Measurements from ENCODE around the gene BAK1. TPM values are rescaled to one million over a fixed set of nuclear protein-coding genes. Genes with fewer than 3 reads are reported as not detected.
"Not testable (repeated sequence)": the region's sequence is repeated elsewhere in the genome, so short reads cannot be mapped to it uniquely, and the experiment has no call there.

BAK1 gene
- total RNA-seq, 1 donor from 2014 or later, result 51.4 TPM

DNA sequence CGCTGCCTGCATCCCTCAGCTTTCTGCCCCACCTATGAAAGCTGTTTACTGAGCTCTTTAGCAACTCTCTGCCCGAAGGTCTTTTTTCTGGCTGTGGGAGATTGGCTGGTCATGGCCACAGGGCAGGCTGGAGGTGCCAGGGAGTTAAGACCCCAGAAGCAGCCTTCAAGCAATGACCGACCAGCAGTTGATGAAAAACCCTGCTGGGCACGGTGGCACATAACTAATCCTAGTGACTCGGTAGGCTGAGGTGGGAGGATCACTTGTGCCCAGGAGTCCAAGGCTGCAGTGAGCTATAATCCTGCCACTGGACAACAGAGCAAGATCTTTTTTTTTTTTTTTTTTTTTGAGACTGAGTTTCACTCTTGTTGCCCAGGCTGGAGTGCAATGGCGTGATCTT, 20.7 kb upstream of the BAK1 start:
- no peak overlapping the region for H3K27ac Mint-ChIP-seq (ENCODE audit: unreplicated experiment)
- H3K9me3 Mint-ChIP-seq (ENCODE audit: unreplicated experiment), result no peaks in the 10 kb centered on the region
- no peak for DNase-seq (ENCODE audit: low spot score)
- no peaks in the 10 kb centered on the region for H3K36me3 Mint-ChIP-seq (ENCODE audit: low read depth, unreplicated experiment)
- H3K4me1 Mint-ChIP-seq (ENCODE audit: unreplicated experiment), result peaks cover 3% of the 10 kb centered on the region
- H3K4me3 Mint-ChIP-seq (ENCODE audit: unreplicated experiment), result no peak overlapping the region
- TF ChIP-seq, protein P1, sequence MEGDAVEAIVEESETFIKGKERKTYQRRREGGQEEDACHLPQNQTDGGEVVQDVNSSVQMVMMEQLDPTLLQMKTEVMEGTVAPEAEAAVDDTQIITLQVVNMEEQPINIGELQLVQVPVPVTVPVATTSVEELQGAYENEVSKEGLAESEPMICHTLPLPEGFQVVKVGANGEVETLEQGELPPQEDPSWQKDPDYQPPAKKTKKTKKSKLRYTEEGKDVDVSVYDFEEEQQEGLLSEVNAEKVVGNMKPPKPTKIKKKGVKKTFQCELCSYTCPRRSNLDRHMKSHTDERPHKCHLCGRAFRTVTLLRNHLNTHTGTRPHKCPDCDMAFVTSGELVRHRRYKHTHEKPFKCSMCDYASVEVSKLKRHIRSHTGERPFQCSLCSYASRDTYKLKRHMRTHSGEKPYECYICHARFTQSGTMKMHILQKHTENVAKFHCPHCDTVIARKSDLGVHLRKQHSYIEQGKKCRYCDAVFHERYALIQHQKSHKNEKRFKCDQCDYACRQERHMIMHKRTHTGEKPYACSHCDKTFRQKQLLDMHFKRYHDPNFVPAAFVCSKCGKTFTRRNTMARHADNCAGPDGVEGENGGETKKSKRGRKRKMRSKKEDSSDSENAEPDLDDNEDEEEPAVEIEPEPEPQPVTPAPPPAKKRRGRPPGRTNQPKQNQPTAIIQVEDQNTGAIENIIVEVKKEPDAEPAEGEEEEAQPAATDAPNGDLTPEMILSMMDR (IDR thresholded peaks at IDR 0.05; ENCODE audit: unreplicated experiment), result no peak
- peaks cover 6% of the 10 kb centered on the region for H3K27me3 Mint-ChIP-seq (ENCODE audit: unreplicated experiment)

DNA sequence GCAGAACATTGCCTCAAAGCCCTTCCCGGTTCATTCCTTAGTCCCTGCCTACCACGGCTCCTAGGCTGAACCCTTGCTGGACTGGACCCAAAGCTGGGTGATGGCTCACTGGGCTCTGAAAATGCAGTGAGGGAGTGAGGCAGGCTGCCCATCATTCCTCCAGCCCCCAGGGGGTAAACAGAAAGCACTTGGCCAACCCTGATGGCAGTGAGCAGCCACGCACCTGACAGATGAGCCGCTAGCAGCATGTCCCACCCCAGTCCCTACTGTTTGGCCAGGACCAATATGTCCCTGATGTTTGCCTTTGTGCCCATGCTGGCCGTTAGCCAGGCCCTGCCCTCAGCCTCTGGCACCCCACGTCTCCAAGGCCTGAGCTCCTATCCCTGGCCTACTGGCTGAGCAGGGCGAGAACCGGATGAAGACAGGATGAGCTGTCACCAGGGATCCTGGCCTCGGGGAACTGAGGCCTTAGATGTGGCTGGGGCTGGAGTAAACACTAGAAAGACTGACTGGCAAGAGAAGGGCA, 19.4 kb upstream of the BAK1 start:
- Mint-ChIP-seq H3K4me1 (ENCODE audit: unreplicated experiment) (peaks cover 3% of the 10 kb centered on the region), H3K27ac (ENCODE audit: unreplicated experiment) (no peak overlapping the region), H3K27me3 (ENCODE audit: unreplicated experiment) (peaks cover 8% of the 10 kb centered on the region), H3K9me3 (ENCODE audit: unreplicated experiment) (no peaks in the 10 kb centered on the region), H3K4me3 (ENCODE audit: unreplicated experiment) (no peak overlapping the region), H3K36me3 (ENCODE audit: low read depth, unreplicated experiment) (no peaks in the 10 kb centered on the region)
- no peak for DNase-seq (ENCODE audit: low spot score)
- TF ChIP-seq, protein P1 (IDR thresholded peaks at IDR 0.05; ENCODE audit: unreplicated experiment), result no peak

DNA sequence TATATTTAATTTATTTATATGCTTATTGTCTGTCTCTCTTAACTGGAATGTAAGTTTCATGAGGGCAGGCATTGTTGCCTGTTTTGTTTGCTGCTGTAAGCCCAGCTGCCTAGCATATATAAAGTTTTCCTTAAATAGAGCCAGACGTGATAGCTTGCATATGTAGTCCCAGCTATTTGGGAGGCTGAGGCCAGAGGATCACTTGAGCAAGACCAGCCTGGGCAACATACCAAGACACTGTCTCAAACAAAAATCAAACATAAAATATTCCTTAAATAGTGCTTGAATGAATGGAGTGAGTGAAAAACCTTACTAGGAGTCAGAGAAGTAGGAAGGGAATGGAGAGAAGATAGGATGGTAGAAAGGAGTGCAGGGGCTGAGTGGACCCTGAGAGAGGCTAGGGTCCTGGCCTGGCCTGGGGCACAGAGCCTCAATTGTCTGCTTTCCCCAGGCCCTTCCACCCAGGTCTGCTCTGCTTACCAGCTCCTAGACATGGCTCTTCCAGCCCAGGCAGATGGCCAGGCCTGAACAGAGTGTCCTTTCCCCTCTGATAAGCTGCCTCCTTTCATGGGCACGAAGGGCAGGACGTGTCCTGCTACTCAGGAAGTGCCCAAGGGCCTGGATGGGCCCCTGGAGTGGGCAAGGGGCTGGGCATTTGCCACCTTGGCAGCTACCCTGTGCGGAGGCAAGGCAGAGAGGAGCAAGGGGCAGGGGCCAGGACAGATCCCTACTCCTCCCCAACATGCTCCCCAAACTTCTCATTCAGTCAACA, 17.7 kb upstream of the BAK1 start:
- no peaks in the 10 kb centered on the region for H3K36me3 Mint-ChIP-seq (ENCODE audit: low read depth, unreplicated experiment)

DNA sequence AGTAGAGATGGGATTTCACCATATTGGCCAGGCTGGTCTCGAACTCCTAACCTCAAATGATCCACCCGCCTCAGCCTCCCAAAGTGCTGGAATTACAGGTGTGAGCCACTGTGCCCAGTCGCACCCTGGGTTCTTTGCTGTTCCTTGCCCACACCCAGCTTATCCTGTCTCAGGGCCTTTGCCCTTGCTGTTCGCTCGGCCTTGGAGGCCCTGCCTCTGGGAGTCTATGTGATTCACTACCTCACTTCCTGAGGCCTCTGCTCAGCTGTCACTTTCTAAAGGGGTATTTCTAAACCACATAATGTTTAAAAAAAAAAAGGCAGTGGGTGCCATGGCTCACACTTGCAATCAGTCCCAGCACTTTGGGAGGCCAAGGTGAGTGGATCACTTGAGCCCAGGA, 16.8 kb upstream of the BAK1 start:
- not testable (repeated sequence) for H3K36me3 Mint-ChIP-seq (ENCODE audit: low read depth, unreplicated experiment); H3K9me3 Mint-ChIP-seq (ENCODE audit: unreplicated experiment); H3K27ac Mint-ChIP-seq (ENCODE audit: unreplicated experiment); H3K4me3 Mint-ChIP-seq (ENCODE audit: unreplicated experiment); DNase-seq (ENCODE audit: low spot score)
- Mint-ChIP-seq H3K27me3 (ENCODE audit: unreplicated experiment) (peaks cover 12% of the 10 kb centered on the region), H3K4me1 (ENCODE audit: unreplicated experiment) (peaks cover 17% of the 10 kb centered on the region)

More for the DNA sequence above, 17.7 kb upstream of the BAK1 start:
- TF ChIP-seq, protein P1 (IDR thresholded peaks at IDR 0.05; ENCODE audit: unreplicated experiment), result no peak
- Mint-ChIP-seq H3K27ac (ENCODE audit: unreplicated experiment) (no peak overlapping the region), H3K9me3 (ENCODE audit: unreplicated experiment) (no peaks in the 10 kb centered on the region), H3K4me3 (ENCODE audit: unreplicated experiment) (no peak overlapping the region), H3K27me3 (ENCODE audit: unreplicated experiment) (peaks cover 10% of the 10 kb centered on the region), H3K4me1 (ENCODE audit: unreplicated experiment) (peaks cover 9% of the 10 kb centered on the region)
- no peak for DNase-seq (ENCODE audit: low spot score)

DNA sequence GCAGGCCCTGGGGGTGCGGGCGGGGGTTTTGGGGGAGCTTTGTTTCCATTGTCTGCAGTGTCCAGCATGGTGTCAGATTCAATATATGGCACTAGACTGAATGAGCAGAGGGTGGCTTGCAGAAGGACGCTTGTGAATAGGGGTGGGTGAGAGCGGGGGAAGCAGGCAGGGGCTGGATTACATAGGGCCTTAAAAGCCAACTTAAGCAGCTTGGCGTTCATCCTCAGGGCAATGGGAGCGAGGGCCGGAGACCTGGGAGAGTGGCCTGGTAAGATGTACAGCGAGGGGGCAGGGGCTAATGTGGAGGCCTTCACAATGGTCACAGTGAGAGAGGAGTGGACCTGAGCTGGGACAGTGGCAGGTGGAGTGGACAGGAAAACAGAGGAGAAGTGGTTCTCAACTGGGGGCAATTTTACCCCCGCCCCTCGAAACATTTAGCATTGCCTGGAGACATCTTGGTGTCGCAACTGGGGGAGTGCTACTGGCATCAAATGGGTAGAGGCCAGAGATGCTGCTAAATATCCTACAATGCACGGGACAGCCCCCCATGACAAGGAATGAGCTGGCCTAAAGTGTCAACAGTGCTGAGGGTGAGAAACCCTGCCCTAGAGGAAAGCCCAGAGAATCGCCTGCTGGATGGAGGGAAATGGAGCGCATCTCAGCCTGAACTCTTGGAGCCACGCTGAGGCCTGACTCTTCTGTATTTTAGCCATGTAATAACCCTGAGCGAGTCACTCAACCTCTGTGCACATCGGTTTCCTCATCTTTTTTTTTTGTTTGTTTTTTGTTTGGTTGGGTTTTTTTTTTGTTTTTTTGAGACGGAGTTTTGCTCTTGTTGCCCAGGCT, 15.1 kb upstream of the BAK1 start:
- no peaks in the 10 kb centered on the region for H3K36me3 Mint-ChIP-seq (ENCODE audit: low read depth, unreplicated experiment)
- no peak overlapping the region for H3K27ac Mint-ChIP-seq (ENCODE audit: unreplicated experiment)
- H3K4me1 Mint-ChIP-seq (ENCODE audit: unreplicated experiment), result peaks cover 30% of the 10 kb centered on the region
- peaks cover 14% of the 10 kb centered on the region for H3K27me3 Mint-ChIP-seq (ENCODE audit: unreplicated experiment)
- H3K4me3 Mint-ChIP-seq (ENCODE audit: unreplicated experiment), result no peak overlapping the region
- no peak for DNase-seq (ENCODE audit: low spot score)
- TF ChIP-seq, protein P1 (IDR thresholded peaks at IDR 0.05; ENCODE audit: unreplicated experiment), result no peak
- H3K9me3 Mint-ChIP-seq (ENCODE audit: unreplicated experiment), result no peaks in the 10 kb centered on the region

Measured in endothelial cell (in vitro differentiated cells).